ENCODE data around the gene ZCCHC14. TPM values are rescaled to one million over a fixed set of nuclear protein-coding genes. Genes with fewer than 3 reads are reported as not detected.

Gene ZCCHC14
- polyA plus RNA-seq, 4 donors: 28.3 to 35.5 (median 34.5) TPM

GRCh38 chr16:87459833-87460232 lies 33.0 kb downstream of the ZCCHC14 start:
- no peak for DNase-seq (ENCODE audit: low read depth in 4 of 4, low spot score in 3 of 4)

GRCh38 chr16:87459027-87459426 lies 33.8 kb downstream of the ZCCHC14 start:
- DNase-seq (ENCODE audit: low read depth in 4 of 4, low spot score in 3 of 4): no peak

GRCh38 chr16:87458424-87458915 lies 34.4 kb downstream of the ZCCHC14 start:
- DNase-seq (ENCODE audit: low read depth in 4 of 4, low spot score in 3 of 4): no peak

GRCh38 chr16:87457709-87458423 lies 35.0 kb downstream of the ZCCHC14 start:
- no peak for DNase-seq (ENCODE audit: low read depth in 4 of 4, low spot score in 3 of 4)

GRCh38 chr16:87457061-87457611 lies 35.7 kb downstream of the ZCCHC14 start:
- DNase-seq (ENCODE audit: low read depth in 4 of 4, low spot score in 3 of 4): no peak

- DNase-seq (ENCODE audit: low read depth in 4 of 4, low spot score in 3 of 4): no peak
Measured at GRCh38 chr16:87454391-87454790, 38.4 kb downstream of the ZCCHC14 start.

- no peak for DNase-seq (ENCODE audit: low read depth in 4 of 4, low spot score in 3 of 4)
Measured at GRCh38 chr16:87453326-87453725, 39.5 kb downstream of the ZCCHC14 start.

GRCh38 chr16:87451563-87452210 lies 41.1 kb downstream of the ZCCHC14 start:
- DNase-seq (ENCODE audit: low read depth in 4 of 4, low spot score in 3 of 4): no peak

- DNase-seq (ENCODE audit: low read depth in 4 of 4, low spot score in 3 of 4): no peak
Measured at GRCh38 chr16:87448866-87449265, 44.0 kb downstream of the ZCCHC14 start.

- DNase-seq (ENCODE audit: low read depth in 4 of 4, low spot score in 3 of 4): no peak
Measured at GRCh38 chr16:87447323-87447722, 45.5 kb downstream of the ZCCHC14 start.

GRCh38 chr16:87446479-87446878 lies 46.3 kb downstream of the ZCCHC14 start:
- DNase-seq (ENCODE audit: low read depth in 4 of 4, low spot score in 3 of 4): no peak

- no peak for DNase-seq (ENCODE audit: low read depth in 4 of 4, low spot score in 3 of 4)
Measured at GRCh38 chr16:87445486-87445885, 47.3 kb downstream of the ZCCHC14 start.

- no peak for DNase-seq (ENCODE audit: low read depth in 4 of 4, low spot score in 3 of 4)
Measured at GRCh38 chr16:87443964-87444363, 48.9 kb downstream of the ZCCHC14 start.

GRCh38 chr16:87443016-87443415 lies 49.8 kb downstream of the ZCCHC14 start:
- DNase-seq (ENCODE audit: low read depth in 4 of 4, low spot score in 3 of 4): no peak

GRCh38 chr16:87442581-87442966 lies 50.2 kb downstream of the ZCCHC14 start:
- no peak for DNase-seq (ENCODE audit: low read depth in 4 of 4, low spot score in 3 of 4)

GRCh38 chr16:87441886-87442580 lies 50.8 kb downstream of the ZCCHC14 start:
- no peak for DNase-seq (ENCODE audit: low read depth in 4 of 4, low spot score in 3 of 4)

- DNase-seq (ENCODE audit: low read depth in 4 of 4, low spot score in 3 of 4): no peak
Measured at GRCh38 chr16:87439926-87440325, 52.9 kb downstream of the ZCCHC14 start.

- DNase-seq (ENCODE audit: low read depth in 4 of 4, low spot score in 3 of 4): no peak
Measured at GRCh38 chr16:87438611-87438985, 54.2 kb downstream of the ZCCHC14 start.

- no peak for DNase-seq (ENCODE audit: low read depth in 4 of 4, low spot score in 3 of 4)
Measured at GRCh38 chr16:87437911-87438610, 54.8 kb downstream of the ZCCHC14 start.

GRCh38 chr16:87437327-87437726 lies 55.5 kb downstream of the ZCCHC14 start:
- no peak for DNase-seq (ENCODE audit: low read depth in 4 of 4, low spot score in 3 of 4)

All from left renal pelvis (tissue), 4 donors.